K562 (cell line): ENCODE results near the gene FAM167B. TPM values are rescaled to one million over a fixed set of nuclear protein-coding genes. Genes with fewer than 3 reads are reported as not detected.
A peak's percentile ranks its signal among the peaks of the same experiment; 100 is the strongest.

Source experiments
- ADNP ChIP-seq: fragments of 200-800 bp; sonication (Bioruptor generic); IDR thresholded peaks from 2 replicates; pipeline ENCODE4 v1.6.1; 2016; ENCODE audit warnings: missing genetic modification characterization, missing compliant biosample characterization
- ARHGAP35 ChIP-seq: fragments of 450-650 bp; IDR thresholded peaks from 2 replicates; pipeline ENCODE4 v1.6.1; 2018; ENCODE audit not compliant: partially characterized antibody
- DLX4 ChIP-seq: fragments of 250-450 bp; sonication (Bioruptor Pico); IDR thresholded peaks from 2 replicates; pipeline ENCODE4 v1.6.1; 2021; ENCODE audit warnings: mild to moderate bottlenecking
- ETS2 ChIP-seq: IDR thresholded peaks from 2 replicates; pipeline ENCODE4 v1.6.1; 2016; ENCODE audit warnings: borderline replicate concordance, missing genetic modification characterization, mild to moderate bottlenecking, moderate library complexity, missing compliant biosample characterization; ENCODE audit not compliant: poor library complexity, severe bottlenecking
- HNRNPUL1 ChIP-seq: fragments of 200-400 bp; formaldehyde crosslinking; IDR thresholded peaks from 2 replicates; pipeline ENCODE4 v1.6.1; 2017; ENCODE audit warnings: low read length
- KDM4B ChIP-seq, 2 experiments: fragments of 450-650 bp in 1 of 2; sonication (generic) in 1 of 2; IDR thresholded peaks; 2 replicates each; pipeline ENCODE4 v1.6.1; 2016 to 2017; ENCODE audit warnings: borderline replicate concordance in 2 of 2, antibody characterized with exemption in 1 of 2, low read depth in 1 of 2, mild to moderate bottlenecking in 1 of 2
- LEF1 ChIP-seq: fragments of 450-650 bp; IDR thresholded peaks from 2 replicates; pipeline ENCODE4 v1.6.1; 2016; ENCODE audit warnings: mild to moderate bottlenecking
- MCM7 ChIP-seq, 2 experiments: fragments of 450-650 bp; IDR thresholded peaks; 2 replicates each; pipeline ENCODE4 v1.6.1; 2016 to 2018
- MLLT1 ChIP-seq, 2 experiments: fragments of 450-650 bp; IDR thresholded peaks; 2 replicates each; pipeline ENCODE4 v1.6.1; 2016
- NCOA2 ChIP-seq, 2 experiments: fragments of 450-650 bp; IDR thresholded peaks; 2 replicates each; pipeline ENCODE4 v1.6.1; 2018; ENCODE audit warnings: mild to moderate bottlenecking in 2 of 2, moderate library complexity in 1 of 2; ENCODE audit not compliant: partially characterized antibody in 2 of 2
- RCOR1 ChIP-seq, 2 experiments: IDR thresholded peaks; 2 replicates each; pipeline ENCODE4 v1.6.1; 2012; ENCODE audit warnings: low read depth in 2 of 2, low read length in 2 of 2, borderline replicate concordance in 1 of 2, improper control_type of control experiment in 1 of 2
- SETDB1 ChIP-seq: IDR thresholded peaks from one replicate; pipeline ENCODE4 v1.6.1; 2012; ENCODE audit warnings: low read length, control low read depth, inconsistent platforms
- TFAP4 ChIP-seq: sonication (generic); formaldehyde crosslinking; IDR thresholded peaks from 2 replicates; pipeline ENCODE4 v1.8.0; 2022; ENCODE audit warnings: missing genetic modification reagents, mild to moderate bottlenecking, moderate library complexity, borderline replicate concordance
- ZNF121 ChIP-seq: sonication (generic); formaldehyde crosslinking; conservative IDR thresholded peaks from 2 replicates; pipeline ENCODE4 v1.8.0; 2022; ENCODE audit warnings: missing genetic modification reagents
- ZNF146 ChIP-seq: IDR thresholded peaks from one replicate; pipeline ENCODE4 v1.6.1; 2018; ENCODE audit warnings: missing compliant biosample characterization; ENCODE audit not compliant: unreplicated experiment
- ZNF644 ChIP-seq: fragments of 200-800 bp; sonication (Bioruptor generic); IDR thresholded peaks from 2 replicates; pipeline ENCODE4 v1.6.1; 2016; ENCODE audit warnings: low read depth, missing genetic modification characterization, missing compliant biosample characterization
- ZSCAN32 ChIP-seq: fragments of 450-650 bp; formaldehyde crosslinking; IDR thresholded peaks from 2 replicates; pipeline ENCODE4 v1.4.0; 2020; ENCODE audit warnings: mild to moderate bottlenecking, moderate library complexity
- polyA plus RNA-seq, 8 experiments: library from polyadenylated mRNA; depleted of rRNA in 4 of 8; stranded (reverse) in 5 of 8; unstranded in 3 of 8; fragments of >200 nt; fragmentation: Nextera tagmentation in 2 of 8; fragmentation: Illumina TruSeq in 1 of 8; extraction: Ambion mirVana in 2 of 8; extraction: Trizol in 1 of 8; gene quantifications; 2 replicates each; pipeline versions ENCODE4 v1.2.1 to v1.2.3, GENCODE V29; 2011 to 2014; ENCODE audit warnings: inconsistent platforms in 1 of 8, missing spikeins in 1 of 8
- total RNA-seq, 7 experiments: library from RNA; depleted of rRNA in 6 of 7; stranded (reverse); fragments of >200 nt in 6 of 7; fragmentation: Illumina TruSeq in 2 of 7; extraction: Trizol in 2 of 7; gene quantifications; 2 replicates each; pipeline versions ENCODE4 v1.2.1 to v1.2.3, GENCODE V29; 2011 to 2021; ENCODE audit warnings: low replicate concordance in 1 of 7
- TF ChIP-seq, protein P1 (sequence below): fragments of 450-650 bp; formaldehyde crosslinking; IDR thresholded peaks from 2 replicates; pipeline ENCODE4 v1.4.0; 2020; ENCODE audit warnings: mild to moderate bottlenecking, mixed read lengths
- TF ChIP-seq, protein P2 (sequence below): fragments of 450-650 bp; IDR thresholded peaks from 2 replicates; pipeline ENCODE4 v1.6.1; 2016; ENCODE audit warnings: low read depth, mild to moderate bottlenecking, moderate library complexity
- TF ChIP-seq, protein P3 (sequence below): fragments of 450-650 bp; conservative IDR thresholded peaks from 2 replicates; pipeline ENCODE4 v1.6.1; 2016; ENCODE audit warnings: missing genetic modification characterization, low read depth, mild to moderate bottlenecking, control low read depth, missing compliant biosample characterization

FAM167B gene
- total and polyA plus RNA-seq, 9 of the 15 experiments (the other 6 are each of a cell fraction or from before 2014, with no cell fraction given), result not detected

GRCh38 chr1:32291708-32292538 lies 44.9 kb downstream of the FAM167B start, which contains the start of gene HDAC1 (continued):
- TF ChIP-seq ARHGAP35 (peak; percentile 37), MCM7 (IDR thresholded peaks at IDR 0.05) (no peak), ZNF644 (no peak; the same call in 1 of the 2 replicates), SETDB1 (no peak), ETS2 (tag) (no peak), MLLT1 (IDR thresholded peaks at IDR 0.05) (peak; percentile 86 to 94), NCOA2 (IDR thresholded peaks at IDR 0.05; ENCODE audit: partially characterized antibody in 2 of 2) (no peak), LEF1 (peak; percentile 40; the same call in 1 of the 2 replicates), RCOR1 (IDR thresholded peaks at IDR 0.05; ENCODE audit: borderline replicate concordance in 1 of 2, low read depth in 2 of 2, low read length in 2 of 2) (peak; percentile 41 to 43; a peak in 2 of 4 replicates), ZNF146 (CRISPR knock-in tag) (no peak), TFAP4 (CRISPR knock-in tag) (peak; percentile 85), KDM4B (IDR thresholded peaks at IDR 0.05; ENCODE audit: borderline replicate concordance in 2 of 2, low read depth in 1 of 2) (no peak; a peak in 1 of 4 replicates), ADNP (tag) (0 out of 2 replicates have a peak, but pooled peaks have one; percentile 11), HNRNPUL1 (no peak), ZSCAN32 (no peak), DLX4 (no peak), ZNF121 (CRISPR knock-in tag) (0 out of 2 replicates have a peak, but pooled peaks have one; percentile 15)
- TF ChIP-seq, protein P1, sequence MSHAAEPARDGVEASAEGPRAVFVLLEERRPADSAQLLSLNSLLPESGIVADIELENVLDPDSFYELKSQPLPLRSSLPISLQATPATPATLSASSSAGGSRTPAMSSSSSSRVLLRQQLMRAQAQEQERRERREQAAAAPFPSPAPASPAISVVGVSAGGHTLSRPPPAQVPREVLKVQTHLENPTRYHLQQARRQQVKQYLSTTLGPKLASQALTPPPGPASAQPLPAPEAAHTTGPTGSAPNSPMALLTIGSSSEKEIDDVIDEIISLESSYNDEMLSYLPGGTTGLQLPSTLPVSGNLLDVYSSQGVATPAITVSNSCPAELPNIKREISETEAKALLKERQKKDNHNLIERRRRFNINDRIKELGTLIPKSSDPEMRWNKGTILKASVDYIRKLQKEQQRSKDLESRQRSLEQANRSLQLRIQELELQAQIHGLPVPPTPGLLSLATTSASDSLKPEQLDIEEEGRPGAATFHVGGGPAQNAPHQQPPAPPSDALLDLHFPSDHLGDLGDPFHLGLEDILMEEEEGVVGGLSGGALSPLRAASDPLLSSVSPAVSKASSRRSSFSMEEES (CRISPR knock-in tag), result no peak
- TF ChIP-seq, protein P2, sequence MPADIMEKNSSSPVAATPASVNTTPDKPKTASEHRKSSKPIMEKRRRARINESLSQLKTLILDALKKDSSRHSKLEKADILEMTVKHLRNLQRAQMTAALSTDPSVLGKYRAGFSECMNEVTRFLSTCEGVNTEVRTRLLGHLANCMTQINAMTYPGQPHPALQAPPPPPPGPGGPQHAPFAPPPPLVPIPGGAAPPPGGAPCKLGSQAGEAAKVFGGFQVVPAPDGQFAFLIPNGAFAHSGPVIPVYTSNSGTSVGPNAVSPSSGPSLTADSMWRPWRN, result no peak; the same call in 1 of the 2 replicates
- TF ChIP-seq, protein P3, sequence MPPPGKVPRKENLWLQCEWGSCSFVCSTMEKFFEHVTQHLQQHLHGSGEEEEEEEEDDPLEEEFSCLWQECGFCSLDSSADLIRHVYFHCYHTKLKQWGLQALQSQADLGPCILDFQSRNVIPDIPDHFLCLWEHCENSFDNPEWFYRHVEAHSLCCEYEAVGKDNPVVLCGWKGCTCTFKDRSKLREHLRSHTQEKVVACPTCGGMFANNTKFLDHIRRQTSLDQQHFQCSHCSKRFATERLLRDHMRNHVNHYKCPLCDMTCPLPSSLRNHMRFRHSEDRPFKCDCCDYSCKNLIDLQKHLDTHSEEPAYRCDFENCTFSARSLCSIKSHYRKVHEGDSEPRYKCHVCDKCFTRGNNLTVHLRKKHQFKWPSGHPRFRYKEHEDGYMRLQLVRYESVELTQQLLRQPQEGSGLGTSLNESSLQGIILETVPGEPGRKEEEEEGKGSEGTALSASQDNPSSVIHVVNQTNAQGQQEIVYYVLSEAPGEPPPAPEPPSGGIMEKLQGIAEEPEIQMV (tag), result no peak; the same call in 1 of the 2 replicates
